Naive thymus-derived CD8-positive, alpha-beta T cell (primary cell): ENCODE data around the gene SHTN1. TPM values are rescaled to one million over a fixed set of nuclear protein-coding genes. Genes with fewer than 3 reads are reported as not detected.

ENCODE experiments used
- ATAC-seq, 2 donors: fragments of 150-1000 bp; cut with Tn5 transposase in 1 of 2; sonication (Bioruptor Pico), chemical (Tn5 transposase) in 1 of 2; 1 replicate in 1 of 2; 2 replicates in 1 of 2; pipeline ENCODE4 v1.10.0; 2021; ENCODE audit warnings: mild to moderate bottlenecking in 2 of 2, moderate library complexity in 2 of 2
- POLR2A ChIA-PET: fragments of 350-600 bp; sonication (Branson Sonifier 250); formaldehyde crosslinking; loops from one replicate; lab custom pipeline; 2021; ENCODE audit warnings: antibody characterized with exemption; lab: Charles Lee
- DNase-seq, 10 donors: peaks; one replicate each; pipeline versions ENCODE4 v3.0.0 to v3.0.0-alpha.2; 2020 to 2022
- H3K27ac Mint-ChIP-seq, 10 donors: one replicate each; pipeline ENCODE4 v1.8.0; 2020 to 2022; ENCODE audit warnings: mild to moderate bottlenecking in 10 of 10, mixed read lengths in 10 of 10, moderate library complexity in 4 of 10, inconsistent platforms in 1 of 10
- H3K27me3 Mint-ChIP-seq, 5 donors: one replicate each; pipeline ENCODE4 v1.8.0; 2021 to 2022; ENCODE audit warnings: mixed read lengths in 5 of 5
- H3K36me3 Mint-ChIP-seq, 3 donors: one replicate each; pipeline ENCODE4 v1.8.0; 2020 to 2022; ENCODE audit warnings: mixed read lengths in 3 of 3, mild to moderate bottlenecking in 2 of 3, inconsistent platforms in 1 of 3
- H3K4me1 Mint-ChIP-seq, 4 donors: one replicate each; pipeline ENCODE4 v1.8.0; 2021 to 2022; ENCODE audit warnings: mixed read lengths in 4 of 4
- H3K4me3 Mint-ChIP-seq, 10 donors: one replicate each; pipeline ENCODE4 v1.8.0; 2020 to 2022; ENCODE audit warnings: mild to moderate bottlenecking in 10 of 10, mixed read lengths in 10 of 10, moderate library complexity in 6 of 10, inconsistent platforms in 1 of 10
- H3K9me3 Mint-ChIP-seq, 9 donors: one replicate each; pipeline ENCODE4 v1.8.0; 2020 to 2022; ENCODE audit warnings: mixed read lengths in 9 of 9, mild to moderate bottlenecking in 3 of 9, inconsistent platforms in 1 of 9, moderate library complexity in 1 of 9
- polyA plus RNA-seq, 3 donors: library from polyadenylated mRNA; unstranded; fragments of 300-500 nt; fragmentation: Illumina TruSeq; gene quantifications; one replicate each; pipeline ENCODE4 v1.2.3, GENCODE V29; 2021
- total RNA-seq, 8 experiments: library from RNA in 2 of 8; stranded (reverse) in 2 of 8; gene quantifications; one replicate each; pipeline ENCODE4 v1.2.3 and lab custom pipeline; 2021 to 2026

The SHTN1 gene
- total and polyA plus RNA-seq, 5 experiments from 2014 or later = 0.25 TPM; not detected in 4

DNA sequence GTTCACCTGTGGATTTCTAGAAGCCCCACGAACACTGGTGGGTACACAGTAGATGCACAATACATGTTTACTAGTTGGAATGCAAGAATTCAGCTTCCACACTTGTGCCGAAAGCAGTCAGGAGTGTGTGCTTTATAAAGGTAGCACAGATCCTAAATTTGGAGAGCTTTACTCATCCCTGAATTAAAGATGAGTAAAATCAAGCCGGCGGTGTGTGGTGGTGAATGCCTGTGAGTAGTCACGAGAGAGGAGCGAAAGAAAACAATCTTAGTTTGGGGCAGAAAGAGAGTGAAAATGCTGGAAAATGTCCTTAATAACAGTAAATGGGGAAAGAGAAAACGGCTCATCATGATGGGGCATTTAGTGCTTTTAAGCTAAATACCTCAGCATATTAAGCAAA, 169.3 kb downstream of the SHTN1 start:
- Mint-ChIP-seq H3K36me3 (no peaks in the 10 kb centered on the region), H3K27me3 (peaks cover 0 to 13% (median 5%) of the 10 kb centered on the region in 5 donors), H3K4me3 (no peak overlapping the region), H3K9me3 (no peaks in the 10 kb centered on the region), H3K4me1 (no peaks in the 10 kb centered on the region), H3K27ac (no peak overlapping the region)
- DNase-seq (no peak), ATAC-seq (no peak)
- POLR2A ChIA-PET = no interaction called here

- Mint-ChIP-seq H3K4me3 (no peak overlapping the region), H3K9me3 (no peaks in the 10 kb centered on the region), H3K27ac (no peak overlapping the region), H3K36me3 (no peaks in the 10 kb centered on the region), H3K4me1 (no peaks in the 10 kb centered on the region), H3K27me3 (peaks cover 0 to 18% (median 5%) of the 10 kb centered on the region in 5 donors)
- POLR2A ChIA-PET = no interaction called here
- no peak for ATAC-seq
- DNase-seq = no peak
Measured at GRCh38 chr10:116833986-116834985, 170.7 kb downstream of the SHTN1 start.

GRCh38 chr10:116831790-116832189, 173.2 kb downstream of the SHTN1 start:
- Mint-ChIP-seq H3K9me3 (no peaks in the 10 kb centered on the region), H3K27ac (no peak overlapping the region), H3K4me1 (no peaks in the 10 kb centered on the region), H3K4me3 (no peak overlapping the region), H3K36me3 (no peaks in the 10 kb centered on the region), H3K27me3 (peaks cover 0 to 18% (median 4%) of the 10 kb centered on the region in 5 donors)
- POLR2A ChIA-PET = no interaction called here
- ATAC-seq = no peak
- DNase-seq = no peak

Other genes starting within 250 kb of the SHTN1 start
- not detected for gene ENO4, start 155.7 kb downstream of the SHTN1 start, total RNA-seq
- not detected for gene ENO4, start 155.7 kb downstream of the SHTN1 start, polyA plus RNA-seq
- not detected for gene VAX1, start 133.1 kb upstream of the SHTN1 start, total RNA-seq
- gene VAX1, start 133.1 kb upstream of the SHTN1 start, polyA plus RNA-seq = not detected
- not detected for gene KCNK18, start 192.3 kb upstream of the SHTN1 start, total RNA-seq
- not detected for gene KCNK18, start 192.3 kb upstream of the SHTN1 start, polyA plus RNA-seq
- not detected for gene SLC18A2, start 235.9 kb upstream of the SHTN1 start, total RNA-seq
- gene SLC18A2, start 235.9 kb upstream of the SHTN1 start, polyA plus RNA-seq = 10 to 100 TPM in 1 of 3 donors, 1 to 10 TPM in 1, under 1 TPM in 1; 0.29 to 16.7 (median 1.5) TPM